Erythroblast (primary cell): ENCODE measurements around the gene ZFP1.

ENCODE experiments used
- GATA1 ChIP-seq: IDR thresholded peaks from 2 replicates; pipeline ENCODE4 v1.6.1; 2011; ENCODE audit warnings: low read depth, mild to moderate bottlenecking, control low read depth, low read length, moderate library complexity
- POLR2A ChIP-seq: IDR thresholded peaks from 2 replicates; pipeline ENCODE4 v1.6.1; 2011; ENCODE audit warnings: mild to moderate bottlenecking, low read length

GRCh38 chr16:75100603-75100990, 47.7 kb upstream of the ZFP1 start:
- TF ChIP-seq POLR2A (no peak), GATA1 (no peak)
